H1 (cell line): ENCODE data around the gene GTF2B. TPM values are rescaled to one million over a fixed set of nuclear protein-coding genes. Genes with fewer than 3 reads are reported as not detected.

Experiments used
- CTCF ChIA-PET: fragments of 300-600 bp; sonication (Branson Sonifier 250); formaldehyde crosslinking; loops from one replicate; lab custom pipeline; 2021; ENCODE audit not compliant: partially characterized antibody; lab: Charles Lee
- POLR2A ChIA-PET: fragments of 300-600 bp; sonication (Branson Sonifier 250); formaldehyde crosslinking; loops from one replicate; lab custom pipeline; 2021; ENCODE audit warnings: inconsistent platforms; ENCODE audit not compliant: partially characterized antibody; lab: Charles Lee
- DNase-seq, 2 experiments: peaks; one replicate each; pipeline versions ENCODE4 v3.0.0 to v3.0.0-alpha.2; 2010 to 2022; ENCODE audit warnings: low spot score in 2 of 2, low read depth in 1 of 2, mixed read lengths in 1 of 2
- FAIRE-seq: peaks from 2 replicates; lab custom pipeline; 2011; peaks lifted over from hg19 to GRCh38; lab: Jason Lieb, UNC
- H2AFZ ChIP-seq: 2 replicates; pipeline ENCODE4 v1.8.1; 2012; ENCODE audit warnings: low read length, inconsistent platforms
- H2AK5ac ChIP-seq: 2 replicates; pipeline ENCODE4 v1.6.1; 2013; ENCODE audit warnings: low read depth, low read length
- H2BK120ac ChIP-seq: replicated peaks from 2 replicates; pipeline ENCODE3; 2013; ENCODE audit warnings: low read depth, low read length, inconsistent platforms
- H2BK12ac ChIP-seq: 2 replicates; pipeline ENCODE4 v1.6.1; 2013; ENCODE audit warnings: low read depth, low read length
- H2BK15ac ChIP-seq: 2 replicates; pipeline ENCODE4 v1.6.1; 2013; ENCODE audit warnings: low read length
- H2BK20ac ChIP-seq: 2 replicates; pipeline ENCODE4 v1.6.1; 2013; ENCODE audit warnings: low read length
- H2BK5ac ChIP-seq: 2 replicates; pipeline ENCODE4 v1.6.1; 2013; ENCODE audit warnings: low read depth, low read length
- H3K14ac ChIP-seq: 2 replicates; pipeline ENCODE4 v1.6.1; 2013; ENCODE audit warnings: inconsistent platforms; ENCODE audit not compliant: insufficient read length
- H3K18ac ChIP-seq: 2 replicates; pipeline ENCODE4 v1.6.1; 2013; ENCODE audit warnings: low read length; ENCODE audit errors: extremely low read depth
- H3K23ac ChIP-seq: 2 replicates; pipeline ENCODE4 v1.6.1; 2013; ENCODE audit warnings: inconsistent platforms; ENCODE audit not compliant: insufficient read length
- H3K23me2 ChIP-seq: 2 replicates; pipeline ENCODE4 v1.6.1; 2013; ENCODE audit warnings: low read depth, low read length
- H3K27ac ChIP-seq: 2 replicates; pipeline ENCODE4 v1.6.1; 2011; ENCODE audit warnings: low read depth, low read length, inconsistent platforms
- H3K27me3 ChIP-seq, 4 experiments: replicated peaks in 1 of 4; 1 replicate in 1 of 4; 2 replicates in 3 of 4; pipeline versions ENCODE4 v1.6.1 to v1.8.1; 2011 to 2013; ENCODE audit warnings: low read length in 3 of 4, mild to moderate bottlenecking in 3 of 4, inconsistent platforms in 2 of 4, mixed read lengths in 2 of 4, moderate library complexity in 1 of 4; ENCODE audit not compliant: control insufficient read depth in 3 of 4, insufficient read depth in 3 of 4; ENCODE audit errors: extremely low read depth in 1 of 4
- H3K36me3 ChIP-seq, 4 experiments: 2 replicates each; pipeline versions ENCODE4 v1.6.1 to v1.8.1; 2011 to 2013; ENCODE audit warnings: mild to moderate bottlenecking in 4 of 4, low read length in 3 of 4, moderate library complexity in 2 of 4, control low read depth in 1 of 4, inconsistent platforms in 1 of 4; ENCODE audit not compliant: insufficient read depth in 4 of 4, control insufficient read depth in 2 of 4
- H3K4ac ChIP-seq: replicated peaks from 2 replicates; pipeline ENCODE3; 2013; ENCODE audit warnings: low read length, low read depth, mixed read lengths, inconsistent platforms; ENCODE audit not compliant: insufficient read length
- H3K4me1 ChIP-seq, 4 experiments: replicated peaks in 1 of 4; 1 replicate in 1 of 4; 2 replicates in 3 of 4; pipeline versions ENCODE4 v1.6.1 to v1.8.1; 2011 to 2013; ENCODE audit warnings: low read length in 3 of 4, inconsistent platforms in 2 of 4, mixed read lengths in 1 of 4; ENCODE audit not compliant: insufficient read depth in 4 of 4, control insufficient read depth in 3 of 4
- H3K4me2 ChIP-seq, 2 experiments: 2 replicates each; pipeline versions ENCODE4 v1.6.1 to v1.8.1; 2011 to 2013; ENCODE audit warnings: low read depth in 2 of 2, low read length in 2 of 2, control low read depth in 1 of 2, inconsistent platforms in 1 of 2, mild to moderate bottlenecking in 1 of 2; ENCODE audit not compliant: insufficient read depth in 1 of 2
- H3K4me3 ChIP-seq, 4 experiments: fragments of 200-600, 300-600 bp in 1 of 4; sonication (generic), shearing (Covaris generic), sonication (Bioruptor Twin) in 1 of 4; 2 replicates each; pipeline versions ENCODE4 v1.5.1 to v1.8.1; 2011 to 2016; ENCODE audit warnings: low read length in 4 of 4, low read depth in 3 of 4, control low read depth in 2 of 4, inconsistent platforms in 2 of 4, mild to moderate bottlenecking in 2 of 4, mixed read lengths in 1 of 4, moderate library complexity in 1 of 4; ENCODE audit not compliant: insufficient read depth in 2 of 4; ENCODE audit errors: extremely low read depth in 1 of 4
- H3K56ac ChIP-seq: replicated peaks from 2 replicates; pipeline ENCODE3; 2013; ENCODE audit warnings: low read depth, mild to moderate bottlenecking, mixed read lengths, low read length, inconsistent platforms; ENCODE audit not compliant: insufficient read length
- H3K79me1 ChIP-seq: 2 replicates; pipeline ENCODE4 v1.6.1; 2013; ENCODE audit warnings: low read depth, low read length, control low read depth
- H3K79me2 ChIP-seq, 2 experiments: 2 replicates each; pipeline versions ENCODE4 v1.6.1 to v1.8.1; 2012 to 2013; ENCODE audit warnings: low read length in 2 of 2, mild to moderate bottlenecking in 2 of 2, inconsistent platforms in 1 of 2; ENCODE audit not compliant: insufficient read depth in 2 of 2, control insufficient read depth in 1 of 2
- H3K9ac ChIP-seq, 4 experiments: replicated peaks in 1 of 4; 1 replicate in 1 of 4; 2 replicates in 3 of 4; pipeline versions ENCODE4 v1.6.1 to v1.8.1; 2011 to 2013; ENCODE audit warnings: low read depth in 3 of 4, low read length in 3 of 4, control low read depth in 2 of 4, mild to moderate bottlenecking in 2 of 4, moderate library complexity in 2 of 4, inconsistent platforms in 1 of 4; ENCODE audit errors: extremely low read depth in 1 of 4
- H3K9me3 ChIP-seq, 2 experiments: 2 replicates each; pipeline versions ENCODE4 v1.6.1 to v1.8.1; 2012 to 2013; ENCODE audit warnings: mild to moderate bottlenecking in 2 of 2, moderate library complexity in 2 of 2, control low read depth in 1 of 2, inconsistent platforms in 1 of 2, low read depth in 1 of 2, low read length in 1 of 2, mixed read lengths in 1 of 2; ENCODE audit not compliant: insufficient read depth in 2 of 2
- H4K20me1 ChIP-seq, 2 experiments: replicated peaks in 1 of 2; 2 replicates each; pipeline versions ENCODE3 to v1.8.1; 2011 to 2013; ENCODE audit warnings: inconsistent platforms in 2 of 2, low read length in 2 of 2, mild to moderate bottlenecking in 1 of 2; ENCODE audit not compliant: insufficient read depth in 2 of 2, control insufficient read depth in 1 of 2
- H4K5ac ChIP-seq: 2 replicates; pipeline ENCODE4 v1.6.1; 2013; ENCODE audit warnings: low read length, low read depth, mixed read lengths, inconsistent platforms; ENCODE audit not compliant: insufficient read length
- H4K8ac ChIP-seq: 2 replicates; pipeline ENCODE4 v1.8.0; 2013; ENCODE audit warnings: mild to moderate bottlenecking, moderate library complexity, low read length, inconsistent platforms; ENCODE audit not compliant: insufficient read depth; ENCODE audit errors: extremely low read depth
- H4K91ac ChIP-seq: replicated peaks from 2 replicates; pipeline ENCODE3; 2013; ENCODE audit warnings: low read length, mixed read lengths, inconsistent platforms; ENCODE audit not compliant: insufficient read length
- CTCF ChIP-seq, 3 experiments: IDR thresholded peaks; 1 replicate in 2 of 3; 2 replicates in 1 of 3; pipeline versions ENCODE4 v1.5.1 to v1.6.1; 2011; ENCODE audit warnings: low read length in 3 of 3, mild to moderate bottlenecking in 3 of 3, inconsistent platforms in 2 of 3, low read depth in 1 of 3, moderate library complexity in 1 of 3; ENCODE audit not compliant: insufficient read depth in 1 of 3; ENCODE audit errors: control extremely low read depth in 1 of 3
- GTF2F1 ChIP-seq: IDR thresholded peaks from 2 replicates; pipeline ENCODE4 v1.6.1; 2012; ENCODE audit warnings: low read depth, low read length, improper control_type of control experiment, borderline replicate concordance
- HDAC2 ChIP-seq, 2 experiments: fragments of 300-600 bp in 1 of 2; sonication (generic) in 1 of 2; IDR thresholded peaks; 2 replicates each; pipeline ENCODE4 v1.6.1; 2011 to 2012; ENCODE audit warnings: low read depth in 2 of 2, low read length in 2 of 2, mild to moderate bottlenecking in 2 of 2, moderate library complexity in 2 of 2, borderline replicate concordance in 1 of 2, inconsistent platforms in 1 of 2
- JUN ChIP-seq: IDR thresholded peaks from 2 replicates; pipeline ENCODE4 v1.6.1; 2011; ENCODE audit warnings: low read depth, mild to moderate bottlenecking, improper control_type of control experiment, low read length
- RAD21 ChIP-seq, 2 experiments: IDR thresholded peaks in 1 of 2; conservative IDR thresholded peaks in 1 of 2; 2 replicates each; pipeline ENCODE4 v1.6.1; 2011; ENCODE audit warnings: low read depth in 2 of 2, low read length in 2 of 2, improper control_type of control experiment in 1 of 2, inconsistent platforms in 1 of 2, mild to moderate bottlenecking in 1 of 2, moderate library complexity in 1 of 2
- WGBS, 2 experiments: shearing (Covaris generic) in 1 of 2; methylation state at CpG; one replicate each; pipeline versions ENCODE4 v1.1.6 to v1.1.7; 2013 to 2015; ENCODE audit warnings: low lambda C conversion rate in 2 of 2, mixed read lengths in 2 of 2, inconsistent platforms in 1 of 2, low coverage in 1 of 2, missing lambda C conversion rate in 1 of 2; ENCODE audit not compliant: insufficient replicate concordance in 2 of 2, insufficient coverage in 1 of 2, insufficient read length in 1 of 2; ENCODE audit errors: extremely low coverage in 1 of 2, missing lambda C conversion rate in 1 of 2; 5-methylcytosine and 5-hydroxymethylcytosine counted together
- polyA plus RNA-seq, 7 experiments: library from polyadenylated mRNA; depleted of rRNA in 3 of 7; stranded (reverse) in 5 of 7; unstranded in 2 of 7; fragments of >200 nt in 5 of 7; fragments of 200-250 nt in 2 of 7; gene quantifications; 1 replicate in 5 of 7; 2 replicates in 1 of 7; 4 replicates in 1 of 7; pipeline versions ENCODE4 v1.2.1 to v1.2.3, GENCODE V29; 2011 to 2013; ENCODE audit warnings: missing spikeins in 2 of 7, mixed read lengths in 2 of 7
- total RNA-seq: library from RNA; stranded (reverse); fragmentation: NEBNext Ultra II Directional; extraction: Animal tissue kit (Norgen Biotek cat#: 25700); gene quantifications from 2 replicates; pipeline ENCODE4 v1.2.1, GENCODE V29; 2021

The GTF2B gene
- total and polyA plus RNA-seq, 2 of the 8 experiments (the other 6 are each of a cell fraction or from before 2014, with no cell fraction given): 14.9 to 15.6 TPM

GRCh38 chr1:88935522-88936222 is 44.3 kb upstream of the GTF2B start:
- TF ChIP-seq CTCF (IDR thresholded peaks at IDR 0.05; ENCODE audit: control extremely low read depth in 1 of 3, insufficient read depth in 1 of 3, low read depth in 1 of 3, low read length in 3 of 3): peak in 2 of 3 experiments; percentile 24 to 68; a peak in 2 of 4 replicates
- TF ChIP-seq HDAC2 (IDR thresholded peaks at IDR 0.05; ENCODE audit: borderline replicate concordance in 1 of 2, low read depth in 2 of 2, low read length in 2 of 2): no peak
- TF ChIP-seq RAD21 (IDR thresholded peaks at IDR 0.05 in 1 of 2, conservative IDR thresholded peaks at IDR 0.05 in 1 of 2; ENCODE audit: low read depth in 2 of 2, low read length in 2 of 2): peak; percentile 38 to 42; a peak in 3 of 4 replicates
- no peak for TF ChIP-seq JUN
- no peak for TF ChIP-seq GTF2F1
- ChIA-PET CTCF (interaction anchor here (0.8 to 2.3 kb wide), 5 partner anchors 11 to 519 kb away, joined by 3 to 19 read pairs (median 3); no protein-coding TSS in a partner anchor), POLR2A (no interaction called here)
- Histone ChIP-seq H2BK20ac (no peak overlapping the region), H3K4ac (no peak overlapping the region), H3K79me1 (no peaks in the 10 kb centered on the region), H3K9ac (no peak overlapping the region), H2BK120ac (no peak overlapping the region), H3K27ac (no peak overlapping the region), H3K56ac (no peak overlapping the region), H3K23me2 (no peaks in the 10 kb centered on the region), H2AK5ac (no peak overlapping the region), H3K4me3 (no peak overlapping the region), H2BK12ac (no peak overlapping the region), H4K91ac (no peak overlapping the region), H3K4me2 (no peak overlapping the region), H4K5ac (no peak overlapping the region), H3K79me2 (no peaks in the 10 kb centered on the region), H4K8ac (no peak overlapping the region), H3K23ac (no peak overlapping the region), H2AFZ (no peak overlapping the region), H2BK5ac (no peak overlapping the region), H3K36me3 (peaks cover 0 to 40% (median 20%) of the 10 kb centered on the region in 4 experiments; a peak in 7 of 8 replicates), H3K9me3 (no peaks in the 10 kb centered on the region), H3K18ac (no peak overlapping the region), H3K14ac (no peak overlapping the region), H3K27me3 (no peaks in the 10 kb centered on the region), H4K20me1 (peaks cover 0 to 1% of the 10 kb centered on the region in 2 experiments), H3K4me1 (no peaks in the 10 kb centered on the region), H2BK15ac (no peak overlapping the region)
- FAIRE-seq (peak; percentile 58), DNase-seq (no peak)
- 87% methylated on average over 5 of the region's 5 CpGs; no CpG with 5 or more reads in 1 of the 2 experiments for WGBS, 2 experiments
